Stimulated activated CD8-positive, alpha-beta memory T cell treated with anti-CD3 and anti-CD28 coated beads, Interleukin-4, amount 100 ng/mL, for 1 hour (primary cell): ENCODE measurements around the gene NAPA.
A peak's percentile ranks its signal among the peaks of the same experiment; 100 is the strongest.
"Not testable (repeated sequence)": the region's sequence is repeated elsewhere in the genome, so short reads cannot be mapped to it uniquely, and the experiment has no call there.

Experiments
- DNase-seq, 2 donors: peaks; one replicate each; pipeline ENCODE4 v3.0.0-alpha.2; 2020; ENCODE audit warnings: low read depth in 2 of 2, low spot score in 1 of 2

NAPA gene

DNA sequence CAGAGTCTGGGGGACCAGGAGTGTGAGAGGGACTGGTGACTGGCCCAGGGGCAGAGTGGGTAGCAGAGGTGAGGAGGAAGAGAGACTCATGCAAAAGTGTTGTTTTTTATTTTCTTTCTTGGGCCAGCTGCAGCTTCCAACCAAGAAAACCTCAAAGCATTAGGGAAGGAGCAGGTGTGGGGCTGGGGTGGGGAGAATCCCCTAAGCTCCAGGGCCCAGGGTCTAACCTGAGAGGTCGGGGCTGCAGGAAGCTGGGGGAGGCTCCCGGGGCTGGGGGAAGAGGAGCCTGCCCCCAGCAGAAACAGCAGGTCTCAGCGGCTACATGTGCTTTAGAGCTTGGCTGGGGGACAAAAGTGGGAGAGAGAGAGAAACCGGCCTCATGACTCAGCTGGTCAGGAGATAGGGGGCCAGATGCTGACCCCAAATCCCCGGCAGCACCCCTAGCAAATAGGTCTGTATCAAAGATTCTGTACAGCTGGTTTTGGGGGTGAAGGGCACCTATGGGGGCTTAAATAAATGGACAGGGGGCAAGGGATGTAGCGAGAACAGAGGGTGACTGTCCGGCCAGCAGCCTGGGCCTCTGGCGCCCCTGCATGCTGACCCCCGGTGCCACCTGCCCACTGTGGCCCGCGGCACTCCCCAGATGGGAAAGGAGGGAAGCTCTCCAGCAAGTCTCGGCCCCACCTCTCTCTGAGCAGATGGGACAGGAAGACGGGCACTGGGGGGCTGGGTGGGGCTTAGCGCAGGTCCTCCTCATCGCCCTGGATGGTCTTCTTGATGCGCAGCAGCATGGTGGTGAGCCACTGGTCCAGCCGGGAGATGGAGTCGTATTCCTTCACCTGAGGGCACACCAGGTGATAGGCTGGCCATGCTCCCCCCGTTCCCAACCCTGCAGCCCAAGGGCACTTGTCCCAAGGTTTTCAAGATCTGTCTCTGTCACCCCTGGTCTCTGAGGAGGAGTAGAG lies 27.0 kb downstream of the NAPA start:
- no peak for DNase-seq

- no peak for DNase-seq
Observed at GRCh38 chr19:47486900-47487299, 28.0 kb downstream of the NAPA start.

DNA sequence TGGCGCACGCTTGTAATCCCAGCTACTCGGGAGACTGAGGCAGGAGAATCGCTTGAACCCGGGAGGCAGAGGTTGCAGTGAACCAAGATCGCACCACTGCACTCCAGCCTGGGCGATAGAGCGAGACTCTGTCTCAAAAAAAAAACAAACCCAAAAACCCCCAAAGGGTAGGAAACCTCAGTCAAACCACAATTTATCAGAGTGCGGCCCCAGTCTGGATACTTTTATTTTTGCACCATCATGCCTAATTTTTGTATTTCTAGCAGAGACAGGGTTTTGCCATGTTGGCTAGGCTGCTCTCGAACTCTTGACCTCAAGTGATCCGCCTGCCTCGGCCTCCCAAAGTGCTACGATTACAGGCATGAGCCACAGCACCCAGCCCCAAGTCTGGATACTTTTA lies 28.6 kb downstream of the NAPA start:
- DNase-seq = not testable (repeated sequence)

GRCh38 chr19:47485210-47485609 lies 29.7 kb downstream of the NAPA start:
- no peak for DNase-seq

- DNase-seq = peak; percentile 73 to 74
Observed at GRCh38 chr19:47483800-47484690, 30.8 kb downstream of the NAPA start, which contains the start of gene KPTN. Gene KPTN (minus strand): TSS chr19:47484219. CDS start chr19:47484160, 59 bp downstream.

DNA sequence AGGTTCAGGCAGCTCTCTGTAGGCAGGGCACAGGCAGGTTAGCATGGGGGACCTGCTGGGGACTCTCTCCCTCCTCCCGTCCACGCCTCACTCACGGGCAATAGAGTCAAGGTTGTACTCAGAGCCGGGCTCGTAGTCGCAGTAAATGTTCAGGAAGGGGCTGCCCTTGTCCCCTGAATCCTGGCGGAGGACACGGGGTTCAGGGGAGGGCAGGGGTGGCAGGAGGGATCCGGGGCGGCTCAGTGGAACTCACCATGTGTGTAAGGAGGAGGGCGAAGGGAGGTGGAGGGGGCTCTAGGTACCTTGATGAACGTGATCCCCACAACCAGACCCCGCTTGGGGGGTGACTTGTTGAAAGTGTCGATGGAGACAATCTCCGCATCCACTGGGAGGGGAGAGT lies 31.7 kb downstream of the NAPA start:
- DNase-seq = no peak

- DNase-seq = no peak
Observed at GRCh38 chr19:47481460-47482052, 33.3 kb downstream of the NAPA start.

- no peak for DNase-seq
Observed at GRCh38 chr19:47480658-47481057, 34.2 kb downstream of the NAPA start.

DNA sequence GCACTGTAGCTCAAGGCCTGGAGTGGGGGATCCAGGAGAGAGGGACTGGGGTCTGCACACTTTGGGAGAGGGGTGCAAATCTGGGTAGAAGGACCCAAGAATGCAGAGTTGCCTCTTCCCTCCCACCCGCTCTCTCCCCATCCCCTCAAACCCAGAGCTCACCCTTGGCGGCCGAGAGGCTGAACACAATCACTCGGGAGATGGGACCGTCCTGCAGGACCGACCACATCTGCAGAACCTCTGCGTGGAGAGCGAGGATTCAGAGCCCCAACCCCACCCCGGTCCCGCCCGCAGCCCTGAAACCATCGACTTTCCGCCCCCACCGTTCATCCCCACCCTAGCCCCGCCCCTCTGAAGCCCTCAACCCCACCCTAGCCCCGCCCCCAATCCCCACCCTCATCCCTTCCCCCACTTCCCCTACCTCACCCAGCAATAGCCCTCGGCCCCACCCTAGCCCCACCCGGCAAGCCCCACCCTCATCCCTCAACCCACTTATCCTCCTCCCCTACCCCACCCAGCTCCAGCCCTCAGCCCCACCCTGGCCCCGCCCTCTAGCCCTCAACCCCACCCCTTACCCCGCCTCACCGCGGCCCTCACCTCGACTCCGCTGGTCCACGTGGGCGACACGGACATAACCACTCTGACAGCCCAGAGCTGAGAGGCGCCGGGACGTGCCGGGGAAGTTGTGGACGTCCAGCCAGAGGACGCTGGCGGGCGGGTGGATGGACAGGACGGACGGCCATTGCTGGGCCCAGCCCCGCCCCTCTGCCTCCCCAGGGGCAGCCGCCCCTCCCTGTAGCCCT lies 35.0 kb downstream of the NAPA start:
- DNase-seq = no peak

- no peak for DNase-seq
Observed at GRCh38 chr19:47476438-47476972, 38.4 kb downstream of the NAPA start.

DNA sequence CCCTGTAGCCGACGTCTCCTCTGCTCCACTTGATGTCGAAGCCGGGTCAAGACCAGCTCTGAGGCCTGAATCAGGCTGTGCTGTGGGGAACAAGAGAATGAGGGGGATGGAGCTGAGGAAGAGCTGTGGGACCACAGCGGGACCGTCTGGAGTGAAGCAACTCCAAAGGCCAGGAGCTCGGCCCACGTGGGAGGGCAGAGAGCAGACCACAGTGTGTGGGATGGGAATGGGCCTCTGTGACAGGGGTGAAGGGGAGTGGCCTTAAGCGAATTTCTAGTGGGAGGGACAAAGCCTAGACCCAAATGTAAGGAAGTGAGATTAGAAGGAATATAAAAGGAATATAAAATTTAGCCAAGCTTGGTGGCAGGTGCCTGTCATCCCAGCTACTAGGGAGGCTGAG lies 39.4 kb downstream of the NAPA start:
- no peak for DNase-seq

- no peak for DNase-seq
Observed at GRCh38 chr19:47473336-47473735, 41.5 kb downstream of the NAPA start.

DNA sequence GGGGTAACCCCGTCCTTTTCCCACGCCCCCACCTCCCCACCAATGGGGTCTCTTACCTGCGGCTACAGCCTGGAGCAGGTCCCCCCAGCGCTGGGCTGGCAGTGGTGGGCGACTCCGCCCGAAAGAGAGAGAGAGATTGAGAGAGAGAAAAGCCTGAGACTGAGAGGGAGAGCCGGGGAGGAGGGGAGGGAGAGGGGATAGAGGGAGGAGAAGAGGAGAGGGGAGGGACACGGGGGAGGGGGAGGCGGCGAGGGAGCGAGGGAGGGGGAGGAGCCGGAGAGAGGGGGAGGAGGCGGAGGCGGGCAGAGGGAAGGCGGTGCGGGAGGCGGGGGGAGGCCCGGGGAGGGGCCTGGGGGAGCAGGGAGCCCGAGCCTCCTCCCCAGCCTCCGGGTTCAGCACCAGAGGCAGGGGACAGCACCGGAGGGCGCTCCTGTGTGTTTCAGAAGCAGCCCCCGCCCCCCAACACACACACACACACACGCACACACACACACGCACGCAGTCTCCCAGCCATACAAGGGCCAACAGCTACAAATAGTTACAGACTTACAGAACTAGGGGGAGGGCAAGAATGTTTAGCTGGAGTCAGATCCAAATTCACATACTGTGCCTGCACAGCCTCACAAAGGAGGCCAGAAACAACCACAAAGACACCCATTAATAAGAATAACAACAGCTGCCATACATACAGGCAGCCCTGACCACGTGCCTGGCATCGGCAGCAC lies 43.0 kb downstream of the NAPA start, which contains the start of gene SLC8A2:
SLC8A2 (minus strand) TSS at position 161 of the 725 bp plus-strand sequence. CDS start 5,490 bp downstream, outside the sequence.
- peak in 1 of 2 donors; percentile 31 for DNase-seq

DNA sequence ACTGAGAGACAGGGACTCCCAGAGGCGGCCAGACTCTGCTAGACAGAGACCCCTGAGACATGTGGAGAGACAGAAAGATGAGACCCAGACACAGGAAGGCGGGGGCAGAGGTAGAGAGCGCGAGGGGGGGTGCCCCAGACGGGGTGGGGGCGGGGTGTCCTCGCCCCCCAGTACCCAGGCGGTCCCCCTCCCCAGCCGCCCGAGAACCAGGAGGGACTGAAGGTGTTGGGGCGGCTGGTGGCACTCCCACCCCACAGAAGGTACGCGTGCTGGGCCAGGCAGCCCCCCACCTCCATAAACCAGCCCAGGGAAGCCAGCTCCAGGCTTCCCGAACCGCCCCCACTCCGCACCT lies 43.5 kb downstream of the NAPA start:
- DNase-seq = no peak

GRCh38 chr19:47470447-47471195 lies 44.2 kb downstream of the NAPA start:
- no peak for DNase-seq

GRCh38 chr19:47469719-47470118 lies 45.1 kb downstream of the NAPA start:
- no peak for DNase-seq

- DNase-seq = no peak
Observed at GRCh38 chr19:47469363-47469700, 45.5 kb downstream of the NAPA start.

DNA sequence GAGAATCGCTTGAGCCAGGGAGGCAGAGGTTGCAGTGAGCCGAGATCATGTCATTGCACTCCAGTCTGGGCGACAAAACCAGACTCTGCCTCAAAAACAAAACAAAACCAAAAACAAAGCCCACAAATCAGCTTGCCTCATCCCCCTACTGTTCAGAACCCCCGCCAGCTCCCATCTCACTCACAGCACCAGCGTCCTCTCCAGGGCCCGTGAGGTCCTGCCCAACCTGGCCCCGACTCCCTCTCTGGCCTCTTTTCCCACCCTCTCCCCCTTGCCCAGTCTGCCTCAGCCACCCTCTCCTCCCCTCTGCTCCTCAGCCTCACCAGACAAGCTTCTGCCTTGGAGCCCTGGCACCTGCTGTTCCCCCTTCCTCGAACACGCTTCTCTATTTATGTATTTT lies 46.9 kb downstream of the NAPA start:
- no peak for DNase-seq

- DNase-seq = no peak
Observed at GRCh38 chr19:47465957-47466356, 48.9 kb downstream of the NAPA start.
